HepG2 (cell line): ENCODE results near the gene ST6GALNAC2. TPM values are rescaled to one million over a fixed set of nuclear protein-coding genes. Genes with fewer than 3 reads are reported as not detected.
A peak's percentile ranks its signal among the peaks of the same experiment; 100 is the strongest.

Experiments used
- TFAP4 ChIP-seq: sonication (generic); IDR thresholded peaks from 2 replicates; pipeline ENCODE4 v1.6.1; 2016; ENCODE audit warnings: low read depth, borderline replicate concordance
- ZNF451 ChIP-seq: sonication (generic); formaldehyde crosslinking; IDR thresholded peaks from 2 replicates; pipeline ENCODE4 v1.5.0; 2020; ENCODE audit warnings: mild to moderate bottlenecking, missing genetic modification reagents
- polyA plus RNA-seq, 8 experiments: library from polyadenylated mRNA; depleted of rRNA in 3 of 8; stranded (reverse) in 7 of 8; unstranded in 1 of 8; fragments of >200 nt; fragmentation: Illumina TruSeq in 4 of 8; extraction: Trizol in 4 of 8; gene quantifications; 2 replicates each; pipeline versions ENCODE4 v1.2.1 to v1.2.3, GENCODE V29; 2011 to 2016; ENCODE audit warnings: low read depth in 4 of 8, missing spikeins in 1 of 8, mixed read lengths in 1 of 8; ENCODE audit not compliant: insufficient read depth in 1 of 8
- total RNA-seq, 5 experiments: library from RNA; depleted of rRNA; stranded (reverse); fragments of >200 nt; fragmentation: Illumina TruSeq; extraction: Trizol; gene quantifications; 2 replicates each; pipeline ENCODE4 v1.2.3, GENCODE V29; 2016; ENCODE audit warnings: low read depth in 1 of 5
- TF ChIP-seq, protein P1 (sequence below): sonication (generic); formaldehyde crosslinking; IDR thresholded peaks from 2 replicates; pipeline ENCODE4 v1.4.0; 2020; ENCODE audit warnings: mild to moderate bottlenecking, missing genetic modification reagents
- TF ChIP-seq, protein P2 (sequence below): sonication (generic); formaldehyde crosslinking; IDR thresholded peaks from 2 replicates; pipeline ENCODE4 v1.9.0; 2021; ENCODE audit warnings: missing genetic modification reagents, borderline replicate concordance
- TF ChIP-seq, protein P3 (sequence below): sonication (generic); formaldehyde crosslinking; IDR thresholded peaks from 2 replicates; pipeline ENCODE4 v1.4.0; 2020; ENCODE audit warnings: missing genetic modification reagents
- TF ChIP-seq, protein P4 (sequence below): sonication (generic); formaldehyde crosslinking; IDR thresholded peaks from 2 replicates; pipeline ENCODE4 v1.4.0; 2020; ENCODE audit warnings: low read depth, mild to moderate bottlenecking, missing genetic modification reagents

Gene ST6GALNAC2
- total and polyA plus RNA-seq, 2 of the 13 experiments (the other 11 are each of a cell fraction or from before 2014, with no cell fraction given), result 0.12 to 0.49 TPM

DNA sequence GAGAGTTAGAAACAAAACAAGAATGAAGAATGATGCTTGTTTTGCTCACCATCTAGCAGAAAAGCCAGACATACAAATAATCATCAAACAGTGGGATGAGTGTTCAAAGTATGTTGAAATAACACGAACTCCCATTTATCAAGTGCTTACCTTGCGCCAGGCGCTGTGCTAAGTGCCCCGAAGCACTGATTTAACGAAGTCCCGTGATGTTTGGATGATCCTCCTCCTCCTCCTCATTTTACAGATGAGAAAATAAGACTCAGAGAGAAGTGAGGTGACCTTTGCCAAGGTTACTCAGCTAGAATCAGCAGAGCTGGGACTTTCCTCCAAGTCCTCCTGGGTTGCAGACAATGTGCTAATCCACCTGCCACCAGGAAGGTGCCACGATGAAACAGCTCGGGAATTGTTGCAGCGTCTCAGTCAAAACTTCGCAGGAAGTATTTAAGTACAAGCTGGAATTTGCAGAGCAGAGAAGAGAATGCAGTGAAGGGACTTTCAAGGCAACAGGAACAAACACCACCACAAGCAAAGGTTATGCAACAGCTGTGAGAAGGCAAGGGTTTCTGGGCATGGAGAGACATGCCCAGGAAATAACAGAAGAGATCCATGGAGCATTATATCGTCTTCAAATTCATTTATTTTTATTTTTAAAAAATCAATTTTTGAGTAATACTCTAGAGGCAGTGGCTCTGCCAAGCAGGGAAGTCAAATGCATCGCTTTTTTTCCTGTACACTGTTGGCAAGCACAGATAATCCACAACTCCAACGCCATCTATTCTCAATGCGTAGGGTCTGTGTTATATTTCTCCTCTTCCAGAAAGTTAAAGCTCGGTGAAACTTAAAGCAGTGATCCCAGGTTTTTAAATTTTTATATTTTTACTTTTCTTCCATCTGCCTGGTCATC, 34.7 kb downstream of the ST6GALNAC2 start (continued):
- TF ChIP-seq, protein P1, sequence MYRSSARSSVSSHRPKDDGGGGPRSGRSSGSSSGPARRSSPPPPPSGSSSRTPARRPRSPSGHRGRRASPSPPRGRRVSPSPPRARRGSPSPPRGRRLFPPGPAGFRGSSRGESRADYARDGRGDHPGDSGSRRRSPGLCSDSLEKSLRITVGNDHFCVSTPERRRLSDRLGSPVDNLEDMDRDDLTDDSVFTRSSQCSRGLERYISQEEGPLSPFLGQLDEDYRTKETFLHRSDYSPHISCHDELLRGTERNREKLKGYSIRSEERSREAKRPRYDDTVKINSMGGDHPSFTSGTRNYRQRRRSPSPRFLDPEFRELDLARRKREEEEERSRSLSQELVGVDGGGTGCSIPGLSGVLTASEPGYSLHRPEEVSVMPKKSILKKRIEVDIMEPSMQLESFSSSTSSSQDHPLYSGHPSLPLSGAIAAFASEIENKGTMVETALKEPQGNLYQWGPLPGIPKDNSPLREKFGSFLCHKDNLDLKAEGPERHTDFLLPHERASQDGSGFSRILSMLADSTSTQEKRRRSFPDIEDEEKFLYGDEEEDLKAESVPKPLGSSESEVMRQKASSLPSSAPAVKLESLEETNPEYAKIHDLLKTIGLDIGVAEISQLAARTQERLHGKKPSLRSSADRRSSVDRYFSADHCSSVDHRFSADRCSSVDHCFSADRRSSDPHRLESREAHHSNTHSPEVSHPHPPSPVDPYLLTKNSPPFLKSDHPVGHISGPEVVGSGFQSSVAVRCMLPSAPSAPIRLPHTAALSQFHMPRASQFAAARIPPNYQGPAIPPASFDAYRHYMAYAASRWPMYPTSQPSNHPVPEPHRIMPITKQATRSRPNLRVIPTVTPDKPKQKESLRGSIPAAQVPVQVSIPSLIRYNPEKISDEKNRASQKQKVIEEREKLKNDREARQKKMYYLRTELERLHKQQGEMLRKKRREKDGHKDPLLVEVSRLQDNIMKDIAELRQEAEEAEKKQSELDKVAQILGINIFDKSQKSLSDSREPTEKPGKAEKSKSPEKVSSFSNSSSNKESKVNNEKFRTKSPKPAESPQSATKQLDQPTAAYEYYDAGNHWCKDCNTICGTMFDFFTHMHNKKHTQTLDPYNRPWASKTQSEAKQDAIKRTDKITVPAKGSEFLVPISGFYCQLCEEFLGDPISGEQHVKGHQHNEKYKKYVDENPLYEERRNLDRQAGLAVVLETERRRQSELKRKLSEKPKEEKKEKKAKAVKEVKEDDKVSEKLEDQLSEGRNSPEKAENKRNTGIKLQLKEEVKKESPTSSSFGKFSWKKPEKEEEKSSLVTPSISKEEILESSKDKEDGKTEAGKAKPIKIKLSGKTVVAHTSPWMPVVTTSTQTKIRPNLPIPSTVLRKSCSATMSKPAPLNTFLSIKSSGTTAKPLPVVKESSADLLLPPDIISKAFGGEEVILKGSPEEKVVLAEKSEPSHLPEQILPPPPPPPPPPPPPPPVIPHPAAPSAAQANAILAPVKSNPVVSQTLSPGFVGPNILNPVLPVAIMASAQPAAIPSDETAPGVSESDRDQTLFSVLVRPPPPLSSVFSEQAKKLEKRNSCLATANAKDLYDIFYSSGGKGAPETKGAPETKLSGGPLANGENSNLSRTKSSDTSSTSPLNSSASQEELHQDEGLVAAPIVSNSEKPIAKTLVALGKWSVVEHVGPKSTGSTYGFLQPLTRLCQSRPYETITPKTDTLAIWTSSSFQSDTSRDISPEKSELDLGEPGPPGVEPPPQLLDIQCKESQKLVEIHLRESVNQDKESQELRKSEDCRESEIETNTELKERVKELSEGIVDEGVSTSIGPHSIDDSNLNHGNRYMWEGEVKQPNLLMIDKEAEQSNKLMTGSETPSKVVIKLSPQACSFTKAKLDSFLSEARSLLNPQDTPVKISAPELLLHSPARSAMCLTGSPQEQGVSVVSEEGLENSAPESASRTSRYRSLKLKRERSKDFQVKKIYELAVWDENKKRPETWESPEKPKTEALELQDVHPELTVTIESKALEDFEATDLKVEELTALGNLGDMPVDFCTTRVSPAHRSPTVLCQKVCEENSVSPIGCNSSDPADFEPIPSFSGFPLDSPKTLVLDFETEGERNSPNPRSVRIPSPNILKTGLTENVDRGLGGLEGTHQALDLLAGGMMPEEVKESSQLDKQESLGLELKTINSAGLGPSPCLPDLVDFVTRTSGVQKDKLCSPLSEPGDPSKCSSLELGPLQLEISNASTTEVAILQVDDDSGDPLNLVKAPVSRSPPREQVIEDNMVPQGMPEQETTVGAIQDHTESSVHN, result no peak
- TF ChIP-seq, protein P2, sequence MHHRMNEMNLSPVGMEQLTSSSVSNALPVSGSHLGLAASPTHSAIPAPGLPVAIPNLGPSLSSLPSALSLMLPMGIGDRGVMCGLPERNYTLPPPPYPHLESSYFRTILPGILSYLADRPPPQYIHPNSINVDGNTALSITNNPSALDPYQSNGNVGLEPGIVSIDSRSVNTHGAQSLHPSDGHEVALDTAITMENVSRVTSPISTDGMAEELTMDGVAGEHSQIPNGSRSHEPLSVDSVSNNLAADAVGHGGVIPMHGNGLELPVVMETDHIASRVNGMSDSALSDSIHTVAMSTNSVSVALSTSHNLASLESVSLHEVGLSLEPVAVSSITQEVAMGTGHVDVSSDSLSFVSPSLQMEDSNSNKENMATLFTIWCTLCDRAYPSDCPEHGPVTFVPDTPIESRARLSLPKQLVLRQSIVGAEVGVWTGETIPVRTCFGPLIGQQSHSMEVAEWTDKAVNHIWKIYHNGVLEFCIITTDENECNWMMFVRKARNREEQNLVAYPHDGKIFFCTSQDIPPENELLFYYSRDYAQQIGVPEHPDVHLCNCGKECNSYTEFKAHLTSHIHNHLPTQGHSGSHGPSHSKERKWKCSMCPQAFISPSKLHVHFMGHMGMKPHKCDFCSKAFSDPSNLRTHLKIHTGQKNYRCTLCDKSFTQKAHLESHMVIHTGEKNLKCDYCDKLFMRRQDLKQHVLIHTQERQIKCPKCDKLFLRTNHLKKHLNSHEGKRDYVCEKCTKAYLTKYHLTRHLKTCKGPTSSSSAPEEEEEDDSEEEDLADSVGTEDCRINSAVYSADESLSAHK (CRISPR knock-in tag), result no peak
- TF ChIP-seq, protein P3, sequence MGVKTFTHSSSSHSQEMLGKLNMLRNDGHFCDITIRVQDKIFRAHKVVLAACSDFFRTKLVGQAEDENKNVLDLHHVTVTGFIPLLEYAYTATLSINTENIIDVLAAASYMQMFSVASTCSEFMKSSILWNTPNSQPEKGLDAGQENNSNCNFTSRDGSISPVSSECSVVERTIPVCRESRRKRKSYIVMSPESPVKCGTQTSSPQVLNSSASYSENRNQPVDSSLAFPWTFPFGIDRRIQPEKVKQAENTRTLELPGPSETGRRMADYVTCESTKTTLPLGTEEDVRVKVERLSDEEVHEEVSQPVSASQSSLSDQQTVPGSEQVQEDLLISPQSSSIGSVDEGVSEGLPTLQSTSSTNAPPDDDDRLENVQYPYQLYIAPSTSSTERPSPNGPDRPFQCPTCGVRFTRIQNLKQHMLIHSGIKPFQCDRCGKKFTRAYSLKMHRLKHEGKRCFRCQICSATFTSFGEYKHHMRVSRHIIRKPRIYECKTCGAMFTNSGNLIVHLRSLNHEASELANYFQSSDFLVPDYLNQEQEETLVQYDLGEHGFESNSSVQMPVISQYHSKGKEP, result 0 out of 2 replicates have a peak, but pooled peaks have one; percentile 10
- TF ChIP-seq TFAP4 (peak; percentile 59; the same call in 1 of the 2 replicates), ZNF451 (peak; percentile 34)
- TF ChIP-seq, protein P4, sequence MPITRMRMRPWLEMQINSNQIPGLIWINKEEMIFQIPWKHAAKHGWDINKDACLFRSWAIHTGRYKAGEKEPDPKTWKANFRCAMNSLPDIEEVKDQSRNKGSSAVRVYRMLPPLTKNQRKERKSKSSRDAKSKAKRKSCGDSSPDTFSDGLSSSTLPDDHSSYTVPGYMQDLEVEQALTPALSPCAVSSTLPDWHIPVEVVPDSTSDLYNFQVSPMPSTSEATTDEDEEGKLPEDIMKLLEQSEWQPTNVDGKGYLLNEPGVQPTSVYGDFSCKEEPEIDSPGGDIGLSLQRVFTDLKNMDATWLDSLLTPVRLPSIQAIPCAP, result 0 out of 2 replicates have a peak, but pooled peaks have one; percentile 50
